ENCODE results near the gene CD74. TPM values are rescaled to one million over a fixed set of nuclear protein-coding genes. Genes with fewer than 3 reads are reported as not detected.

CD74 gene
- total RNA-seq, 1 experiment from 2014 or later: 8,933 TPM

DNA sequence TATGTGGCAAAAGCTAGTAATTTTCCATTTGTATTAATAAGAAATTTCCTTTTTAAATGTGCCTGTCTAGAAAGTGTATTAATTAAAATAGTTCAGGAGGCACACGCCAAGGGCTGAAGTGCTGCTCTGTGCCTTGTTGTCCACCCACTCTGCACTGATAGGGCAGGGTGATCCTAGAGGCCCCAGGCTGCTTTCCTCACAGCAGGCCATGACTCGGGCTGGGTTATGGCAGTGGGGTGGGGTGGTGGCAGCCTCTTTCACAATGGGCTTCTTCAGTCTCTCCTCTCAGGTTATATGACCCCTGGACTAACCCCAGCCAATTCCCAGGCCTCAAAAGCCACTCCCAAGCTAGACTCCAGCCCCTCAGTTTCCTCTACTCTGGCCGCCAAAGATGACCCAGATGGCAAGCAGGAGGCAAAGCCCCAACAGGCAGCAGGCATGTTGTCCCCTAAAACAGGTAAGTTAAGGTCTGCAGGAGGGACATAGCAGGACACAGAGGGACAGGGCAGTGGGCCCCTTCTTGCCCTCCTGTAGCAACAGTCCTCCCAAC, 19.5 kb downstream of the CD74 start:
- peaks cover 2% of the 10 kb centered on the region; the same call in 1 of the 2 replicates for H3K4me1 ChIP-seq (ENCODE audit: low read length)
- no peak overlapping the region for H3K27ac ChIP-seq (ENCODE audit: low read length)
- no peak overlapping the region for H3K9ac ChIP-seq (ENCODE audit: low read length)
- no peak overlapping the region for H2AFZ ChIP-seq (ENCODE audit: low read length)
- no peak for DNase-seq
- H4K20me1 ChIP-seq (ENCODE audit: insufficient read depth, low read depth, low read length): peaks cover under 1% of the 10 kb centered on the region; the same call in 1 of the 2 replicates
- no peak overlapping the region for H3K4me2 ChIP-seq (ENCODE audit: low read depth, low read length, poor library complexity, severe bottlenecking)
- no peaks in the 10 kb centered on the region for H3K79me2 ChIP-seq (ENCODE audit: low read length)
- H3K4me3 ChIP-seq (ENCODE audit: low read length): no peak overlapping the region
- no peaks in the 10 kb centered on the region for H3K27me3 ChIP-seq (ENCODE audit: low read length)
- H3K36me3 ChIP-seq (ENCODE audit: insufficient read depth, low read length): peaks cover 35% of the 10 kb centered on the region
- no peaks in the 10 kb centered on the region for H3K9me2 ChIP-seq (replicated peaks; ENCODE audit: insufficient read depth, low read length)
- no peaks in the 10 kb centered on the region for H3K9me3 ChIP-seq (ENCODE audit: low read length)

DNA sequence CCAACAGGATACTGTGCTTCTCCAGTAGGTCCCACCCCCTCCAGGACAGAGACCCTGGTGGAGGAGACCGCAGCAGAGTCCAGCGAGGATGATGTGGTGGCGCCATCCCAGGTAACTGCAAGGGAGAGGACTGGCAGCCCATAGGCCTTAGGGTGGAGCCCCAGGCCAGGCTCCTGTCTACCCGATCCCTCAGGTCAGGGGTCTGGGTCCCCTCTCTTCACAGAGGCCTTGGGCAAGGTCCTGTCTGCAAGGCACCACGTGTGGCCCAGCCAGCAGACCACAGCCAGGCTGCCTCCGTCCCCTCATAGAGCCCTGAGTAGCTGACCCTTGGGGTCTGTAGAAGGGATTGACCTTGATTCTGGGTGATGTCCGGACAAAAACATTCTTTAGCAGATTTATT, 20.0 kb downstream of the CD74 start:
- H3K36me3 ChIP-seq (ENCODE audit: insufficient read depth, low read length): peaks cover 39% of the 10 kb centered on the region
- H3K9ac ChIP-seq (ENCODE audit: low read length): no peak overlapping the region
- H3K4me2 ChIP-seq (ENCODE audit: low read depth, low read length, poor library complexity, severe bottlenecking): no peak overlapping the region
- H3K9me2 ChIP-seq (replicated peaks; ENCODE audit: insufficient read depth, low read length): no peaks in the 10 kb centered on the region
- no peaks in the 10 kb centered on the region for H3K27me3 ChIP-seq (ENCODE audit: low read length)
- H3K4me1 ChIP-seq (ENCODE audit: low read length): no peaks in the 10 kb centered on the region
- no peak overlapping the region for H3K27ac ChIP-seq (ENCODE audit: low read length)
- DNase-seq: no peak
- H2AFZ ChIP-seq (ENCODE audit: low read length): no peak overlapping the region
- H3K79me2 ChIP-seq (ENCODE audit: low read length): no peaks in the 10 kb centered on the region
- no peaks in the 10 kb centered on the region for H3K9me3 ChIP-seq (ENCODE audit: low read length)
- H4K20me1 ChIP-seq (ENCODE audit: insufficient read depth, low read depth, low read length): peaks cover 4% of the 10 kb centered on the region; the same call in 1 of the 2 replicates
- H3K4me3 ChIP-seq (ENCODE audit: low read length): no peak overlapping the region

DNA sequence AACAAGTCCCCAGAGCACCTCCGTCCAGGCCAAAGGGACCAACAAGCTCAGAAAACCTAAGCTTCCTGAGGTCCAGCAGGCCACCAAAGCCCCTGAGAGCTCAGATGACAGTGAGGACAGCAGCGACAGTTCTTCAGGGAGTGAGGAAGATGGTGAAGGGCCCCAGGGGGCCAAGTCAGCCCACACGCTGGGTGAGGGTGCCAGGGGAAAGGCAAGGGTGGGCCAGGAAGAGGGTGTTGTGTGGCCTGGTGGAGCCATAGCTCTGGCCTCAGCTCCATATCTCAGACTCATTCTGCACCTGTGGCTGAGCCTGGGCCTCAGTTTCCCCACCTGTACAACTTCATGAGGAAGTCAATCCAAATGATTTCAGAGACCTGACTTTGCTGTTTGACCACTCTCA, 20.7 kb downstream of the CD74 start:
- DNase-seq: no peak
- Histone ChIP-seq H3K9ac (ENCODE audit: low read length) (no peak overlapping the region), H3K4me3 (ENCODE audit: low read length) (no peak overlapping the region), H3K4me1 (ENCODE audit: low read length) (no peaks in the 10 kb centered on the region), H3K27me3 (ENCODE audit: low read length) (no peaks in the 10 kb centered on the region), H2AFZ (ENCODE audit: low read length) (no peak overlapping the region), H4K20me1 (ENCODE audit: insufficient read depth, low read depth, low read length) (peaks cover 4% of the 10 kb centered on the region; the same call in 1 of the 2 replicates), H3K79me2 (ENCODE audit: low read length) (no peaks in the 10 kb centered on the region), H3K27ac (ENCODE audit: low read length) (no peak overlapping the region), H3K4me2 (ENCODE audit: low read depth, low read length, poor library complexity, severe bottlenecking) (no peak overlapping the region), H3K36me3 (ENCODE audit: insufficient read depth, low read length) (peaks cover 39% of the 10 kb centered on the region), H3K9me3 (ENCODE audit: low read length) (no peaks in the 10 kb centered on the region), H3K9me2 (replicated peaks; ENCODE audit: insufficient read depth, low read length) (no peaks in the 10 kb centered on the region)

DNA sequence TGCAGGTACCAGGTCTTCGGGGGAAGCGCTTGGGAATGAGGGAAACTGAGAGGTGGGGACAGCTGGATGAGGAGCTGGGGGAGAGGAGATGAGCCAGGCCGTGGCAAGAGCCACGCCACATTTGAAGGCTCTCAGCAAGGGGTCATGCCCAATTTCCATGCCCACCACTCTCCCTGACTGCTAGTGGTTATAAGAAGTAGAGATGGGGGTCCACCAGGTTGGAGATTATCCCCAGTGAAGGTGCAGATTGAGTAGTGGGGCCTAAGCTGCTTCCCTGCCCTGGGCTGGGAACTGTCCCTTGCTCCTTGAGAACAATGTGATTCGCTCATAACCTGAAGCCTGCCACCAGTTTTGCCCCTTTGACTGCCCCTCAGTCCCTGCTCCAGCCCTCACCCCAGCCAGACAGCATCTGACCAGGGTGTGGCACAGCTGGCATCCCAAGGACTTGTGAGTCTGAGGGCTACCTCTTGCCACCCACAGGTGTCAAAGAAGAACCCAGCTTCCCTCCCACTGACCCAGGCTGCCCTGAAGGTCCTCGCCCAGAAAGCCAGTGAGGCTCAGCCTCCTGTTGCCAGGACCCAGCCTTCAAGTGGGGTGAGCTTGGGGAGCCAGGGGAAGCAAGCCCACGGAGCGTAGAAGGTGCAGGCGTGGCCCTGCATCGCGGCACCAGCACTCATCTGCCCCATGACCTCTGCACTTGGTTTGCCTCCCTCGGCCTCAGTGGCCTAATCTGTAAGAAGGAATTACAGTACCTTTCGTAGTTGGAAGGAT, 21.5 kb downstream of the CD74 start:
- no peak overlapping the region for H2AFZ ChIP-seq (ENCODE audit: low read length)
- H3K79me2 ChIP-seq (ENCODE audit: low read length): no peaks in the 10 kb centered on the region
- H3K27me3 ChIP-seq (ENCODE audit: low read length): no peaks in the 10 kb centered on the region
- no peak overlapping the region for H3K4me2 ChIP-seq (ENCODE audit: low read depth, low read length, poor library complexity, severe bottlenecking)
- DNase-seq: peak; percentile 41
- peaks cover 41% of the 10 kb centered on the region for H3K36me3 ChIP-seq (ENCODE audit: insufficient read depth, low read length)
- H3K9me2 ChIP-seq (replicated peaks; ENCODE audit: insufficient read depth, low read length): no peaks in the 10 kb centered on the region
- no peak overlapping the region for H3K4me3 ChIP-seq (ENCODE audit: low read length)
- no peaks in the 10 kb centered on the region for H3K4me1 ChIP-seq (ENCODE audit: low read length)
- H3K9ac ChIP-seq (ENCODE audit: low read length): no peak overlapping the region
- peaks cover 4% of the 10 kb centered on the region; the same call in 1 of the 2 replicates for H4K20me1 ChIP-seq (ENCODE audit: insufficient read depth, low read depth, low read length)
- H3K27ac ChIP-seq (ENCODE audit: low read length): no peak overlapping the region
- no peaks in the 10 kb centered on the region for H3K9me3 ChIP-seq (ENCODE audit: low read length)

DNA sequence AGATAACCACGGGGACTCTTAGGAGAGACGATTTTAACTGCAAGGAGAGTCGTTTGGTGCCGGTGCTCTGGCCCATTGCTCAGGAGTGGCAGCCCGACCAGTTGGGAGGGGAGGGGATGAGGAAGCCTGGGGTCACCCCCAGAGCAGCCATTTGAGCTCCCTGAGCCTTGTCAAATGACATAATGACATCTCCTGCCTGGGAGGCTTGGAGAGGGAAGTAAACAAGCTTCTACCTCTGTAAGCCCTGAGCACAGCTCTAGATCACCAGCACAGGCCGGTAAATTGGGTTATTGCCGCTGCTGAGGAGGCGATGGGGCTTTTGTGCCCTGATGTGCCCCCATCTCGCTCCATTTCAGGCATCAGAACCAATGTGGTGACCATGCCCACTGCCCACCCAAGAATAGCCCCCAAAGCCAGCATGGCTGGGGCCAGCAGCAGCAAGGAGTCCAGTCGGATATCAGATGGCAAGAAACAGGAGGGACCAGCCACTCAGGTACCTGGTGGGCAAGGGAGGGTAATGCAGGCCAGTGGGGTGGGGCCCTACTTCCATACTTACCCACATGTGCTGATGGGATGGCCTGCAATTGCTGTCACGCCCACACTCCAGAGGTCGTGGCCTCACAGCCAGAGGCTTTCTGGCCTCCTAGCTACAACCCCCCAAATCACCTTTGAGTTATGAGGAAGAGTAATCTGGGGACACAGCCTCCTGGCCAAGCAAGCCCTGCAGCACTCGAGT, 23.0 kb downstream of the CD74 start:
- no peak overlapping the region for H3K27ac ChIP-seq (ENCODE audit: low read length)
- H3K4me2 ChIP-seq (ENCODE audit: low read depth, low read length, poor library complexity, severe bottlenecking): no peak overlapping the region
- H3K27me3 ChIP-seq (ENCODE audit: low read length): no peaks in the 10 kb centered on the region
- H3K9ac ChIP-seq (ENCODE audit: low read length): no peak overlapping the region
- no peaks in the 10 kb centered on the region for H3K79me2 ChIP-seq (ENCODE audit: low read length)
- H3K4me1 ChIP-seq (ENCODE audit: low read length): no peaks in the 10 kb centered on the region
- peaks cover 46% of the 10 kb centered on the region for H3K36me3 ChIP-seq (ENCODE audit: insufficient read depth, low read length)
- DNase-seq: no peak
- no peaks in the 10 kb centered on the region for H3K9me2 ChIP-seq (replicated peaks; ENCODE audit: insufficient read depth, low read length)
- no peak overlapping the region for H3K4me3 ChIP-seq (ENCODE audit: low read length)
- H3K9me3 ChIP-seq (ENCODE audit: low read length): no peaks in the 10 kb centered on the region
- H4K20me1 ChIP-seq (ENCODE audit: insufficient read depth, low read depth, low read length): peaks cover 4% of the 10 kb centered on the region; the same call in 1 of the 2 replicates
- H2AFZ ChIP-seq (ENCODE audit: low read length): no peak overlapping the region

DNA sequence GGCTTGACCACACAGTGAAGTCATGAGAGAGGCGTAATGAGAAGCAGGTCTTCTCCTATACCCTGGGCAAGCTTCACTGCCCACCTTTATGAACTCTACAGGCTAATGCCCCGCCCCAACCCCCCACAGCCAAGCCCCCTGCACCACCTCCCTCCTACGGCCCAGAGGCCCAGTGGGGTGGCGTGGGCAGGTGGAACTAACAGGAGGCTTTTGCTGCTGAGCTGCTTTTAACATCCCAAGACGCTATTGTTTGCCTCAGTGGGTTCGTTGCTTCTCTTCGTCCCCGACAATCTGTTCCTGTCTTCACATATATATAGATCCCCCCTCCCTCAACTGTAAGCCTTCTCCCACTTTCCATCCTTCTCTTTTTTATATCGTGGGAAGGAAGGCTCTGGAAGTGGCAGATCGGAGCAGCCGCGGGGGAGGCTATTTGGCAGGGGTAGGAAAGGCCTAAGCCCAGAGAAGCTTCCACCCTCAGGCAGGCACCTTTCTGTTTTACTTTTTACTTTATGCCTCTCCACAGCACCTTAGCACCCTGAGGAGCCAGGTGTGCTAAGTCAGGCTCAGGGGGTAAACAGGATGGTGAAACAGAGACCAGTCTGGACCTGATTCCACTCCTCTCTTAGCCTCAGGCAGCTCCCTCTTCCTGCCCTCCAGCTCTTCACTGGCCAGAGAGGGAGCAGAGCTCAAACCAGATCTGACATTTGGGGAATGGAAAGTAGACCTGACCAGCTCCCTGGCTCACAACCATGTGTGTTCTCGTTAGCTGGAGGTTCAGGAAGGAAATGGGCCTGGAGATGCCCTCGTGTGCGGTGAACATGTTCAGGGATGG, 26.5 kb downstream of the CD74 start:
- peaks cover 4% of the 10 kb centered on the region; the same call in 1 of the 2 replicates for H4K20me1 ChIP-seq (ENCODE audit: insufficient read depth, low read depth, low read length)
- H3K4me3 ChIP-seq (ENCODE audit: low read length): no peak overlapping the region
- no peaks in the 10 kb centered on the region for H3K4me1 ChIP-seq (ENCODE audit: low read length)
- no peak overlapping the region for H3K4me2 ChIP-seq (ENCODE audit: low read depth, low read length, poor library complexity, severe bottlenecking)
- H3K27ac ChIP-seq (ENCODE audit: low read length): no peak overlapping the region
- no peak overlapping the region for H3K9ac ChIP-seq (ENCODE audit: low read length)
- H3K9me2 ChIP-seq (replicated peaks; ENCODE audit: insufficient read depth, low read length): no peaks in the 10 kb centered on the region
- H3K36me3 ChIP-seq (ENCODE audit: insufficient read depth, low read length): peaks cover 34% of the 10 kb centered on the region; the same call in 1 of the 2 replicates
- H3K9me3 ChIP-seq (ENCODE audit: low read length): no peaks in the 10 kb centered on the region
- no peaks in the 10 kb centered on the region for H3K27me3 ChIP-seq (ENCODE audit: low read length)
- peak; percentile 38 for DNase-seq
- no peak overlapping the region for H2AFZ ChIP-seq (ENCODE audit: low read length)
- H3K79me2 ChIP-seq (ENCODE audit: low read length): no peaks in the 10 kb centered on the region

DNA sequence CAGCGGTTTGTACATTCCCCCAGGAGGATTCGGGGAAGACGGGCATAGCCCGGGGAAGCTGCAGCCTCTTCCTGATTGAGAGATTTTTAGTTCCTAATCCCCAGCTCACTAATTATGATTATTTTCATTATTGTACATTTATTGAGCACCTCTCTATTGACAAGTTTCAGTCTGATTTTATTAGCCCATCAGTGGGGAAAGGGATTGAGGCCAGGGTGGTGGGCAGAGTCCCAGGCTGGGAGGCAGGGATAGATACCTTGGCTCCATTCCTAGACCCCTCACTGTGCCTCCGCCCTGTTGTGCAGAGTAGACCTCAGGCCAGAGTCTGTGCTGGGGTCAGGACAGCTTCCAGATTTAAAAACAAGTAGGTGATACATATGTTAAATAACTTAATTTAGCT, 28.0 kb downstream of the CD74 start:
- Histone ChIP-seq H3K27ac (ENCODE audit: low read length) (no peak overlapping the region), H3K79me2 (ENCODE audit: low read length) (no peaks in the 10 kb centered on the region), H2AFZ (ENCODE audit: low read length) (no peak overlapping the region), H3K4me2 (ENCODE audit: low read depth, low read length, poor library complexity, severe bottlenecking) (no peak overlapping the region), H4K20me1 (ENCODE audit: insufficient read depth, low read depth, low read length) (peaks cover 4% of the 10 kb centered on the region; the same call in 1 of the 2 replicates), H3K4me1 (ENCODE audit: low read length) (no peaks in the 10 kb centered on the region), H3K9me2 (replicated peaks; ENCODE audit: insufficient read depth, low read length) (no peaks in the 10 kb centered on the region), H3K9me3 (ENCODE audit: low read length) (no peaks in the 10 kb centered on the region), H3K9ac (ENCODE audit: low read length) (no peak overlapping the region), H3K36me3 (ENCODE audit: insufficient read depth, low read length) (peaks cover 39% of the 10 kb centered on the region; the same call in 1 of the 2 replicates), H3K4me3 (ENCODE audit: low read length) (no peak overlapping the region), H3K27me3 (ENCODE audit: low read length) (no peaks in the 10 kb centered on the region)
- no peak for DNase-seq
